HG03442 (cell line): ENCODE results near the gene FNBP1L.
"Not testable (repeated sequence)": the region's sequence is repeated elsewhere in the genome, so short reads cannot be mapped to it uniquely, and the experiment has no call there.

Source experiments
- ATAC-seq: cut with Tn5 transposase; IDR thresholded peaks from one replicate; pipeline ENCODE4 v1.9.1; 2021; ENCODE audit warnings: mild to moderate bottlenecking, moderate library complexity; ENCODE audit not compliant: unreplicated experiment

Gene FNBP1L

DNA sequence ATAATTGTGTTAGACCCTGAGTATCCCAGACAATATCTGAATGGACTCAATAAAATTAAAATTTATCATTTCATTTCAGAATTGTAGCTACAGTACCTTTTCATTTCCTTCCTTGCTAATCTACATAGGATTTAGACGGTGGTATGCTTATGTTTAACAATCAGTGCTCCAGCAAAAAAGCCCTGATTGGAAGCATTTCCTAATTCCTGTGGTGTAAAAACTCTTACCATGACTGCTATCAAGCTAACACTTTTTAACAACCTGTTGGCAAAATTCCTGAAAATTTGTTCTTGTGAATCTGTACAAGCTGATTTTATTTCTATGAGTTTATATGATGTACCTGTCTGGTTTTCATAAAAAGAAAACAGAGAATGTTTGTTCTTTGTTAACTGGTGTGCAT, 5.2 kb upstream of the FNBP1L start:
- ATAC-seq, result no peak

DNA sequence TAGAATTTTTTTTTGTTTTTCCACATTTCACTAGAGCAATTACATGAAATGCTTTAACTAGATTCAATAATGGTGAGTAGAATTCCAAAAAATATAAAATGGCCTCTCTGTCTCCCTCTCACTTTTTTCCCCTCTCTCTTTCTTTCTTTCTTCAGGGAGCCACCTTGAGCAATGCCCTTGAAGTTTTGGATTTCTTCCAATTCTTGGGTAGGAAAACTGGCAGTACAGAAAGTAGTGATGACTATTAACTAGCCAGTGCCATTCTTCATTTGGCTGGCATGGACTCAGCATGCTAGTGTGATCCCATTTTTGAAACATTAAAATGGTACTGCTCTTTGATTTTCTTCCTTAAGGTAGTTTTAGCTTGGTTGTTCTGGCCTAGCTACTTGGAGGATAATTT, 4.5 kb upstream of the FNBP1L start:
- no peak for ATAC-seq

DNA sequence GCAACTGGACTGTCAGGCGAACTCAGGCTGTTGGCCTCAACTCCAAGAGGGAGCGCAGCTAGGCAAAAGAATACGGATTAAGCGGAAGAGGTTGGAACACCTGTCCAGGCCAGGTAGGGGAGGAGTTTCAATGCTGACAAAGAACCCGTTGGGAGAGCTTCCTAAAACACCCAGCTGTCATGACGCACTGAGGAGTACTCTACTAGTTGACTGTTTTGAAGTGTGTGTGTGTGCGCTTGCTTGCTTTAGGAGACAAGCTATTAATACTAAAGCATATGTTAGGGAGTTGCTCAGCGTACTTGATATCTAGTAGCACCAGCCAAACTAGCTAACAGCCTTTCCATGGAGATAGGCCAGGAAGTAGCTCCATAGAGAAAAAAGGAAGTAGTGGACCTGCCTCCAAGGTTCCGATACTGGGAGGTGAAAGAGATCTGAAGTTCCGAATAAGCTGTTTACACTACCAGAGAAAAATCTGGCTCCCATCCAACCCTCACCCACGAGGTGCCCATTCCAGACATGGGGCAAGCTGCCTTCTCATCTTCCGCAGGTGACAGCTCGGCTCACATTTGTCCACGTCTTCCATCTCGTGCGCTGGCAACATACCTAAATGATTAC, 974 bp upstream of the FNBP1L start:
- no peak for ATAC-seq

GRCh38 chr1:93448292-93448982, 519 bp downstream of the FNBP1L start:
- no peak for ATAC-seq

DNA sequence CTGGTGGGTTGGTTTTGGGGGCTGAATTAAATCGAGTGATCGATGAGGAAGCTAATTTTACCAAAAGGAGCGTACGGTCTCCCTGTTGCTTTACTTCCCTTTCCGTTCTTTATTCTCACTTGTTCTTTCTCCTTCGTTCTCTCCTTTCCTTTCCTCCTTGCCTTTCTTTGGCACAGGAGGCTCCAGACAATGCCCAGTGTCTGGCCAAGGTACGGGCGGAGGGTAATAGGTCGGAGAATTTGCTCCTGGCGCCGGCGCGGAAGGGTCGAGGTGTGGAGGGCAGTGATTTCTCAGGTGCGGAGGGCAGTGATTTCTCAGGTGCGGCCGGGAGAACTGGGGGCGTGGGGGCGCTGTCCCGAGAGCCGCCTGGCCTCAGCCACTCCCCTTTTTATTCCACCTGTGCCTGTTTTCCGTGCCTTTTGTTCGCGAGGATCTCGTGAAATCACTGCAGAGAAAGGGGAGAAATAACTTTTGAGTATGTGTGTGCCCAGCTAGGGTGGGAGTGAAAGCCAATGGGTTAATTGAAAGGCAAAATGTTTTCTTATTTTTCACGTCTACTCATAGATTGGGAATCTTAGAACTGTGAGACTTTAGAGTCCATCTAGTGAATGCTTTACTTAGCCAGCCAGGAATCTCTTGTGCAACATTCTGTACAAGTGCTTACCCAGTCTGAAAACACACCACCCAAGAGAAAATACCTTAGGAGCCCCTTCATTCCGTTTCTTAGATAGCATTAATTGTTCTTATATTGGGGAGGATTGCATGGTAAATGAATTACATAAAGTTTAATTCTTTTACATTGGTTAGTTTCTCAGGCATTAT, 1.3 kb downstream of the FNBP1L start:
- ATAC-seq, result no peak

- ATAC-seq, result no peak
These were observed 2.4 kb downstream of the FNBP1L start for GRCh38 chr1:93450321-93450720.

- ATAC-seq, result no peak
These were observed 6.0 kb downstream of the FNBP1L start for GRCh38 chr1:93453911-93454310.

- ATAC-seq, result no peak
These were observed 11.2 kb downstream of the FNBP1L start for GRCh38 chr1:93459126-93459525.

GRCh38 chr1:93461236-93461635, 13.3 kb downstream of the FNBP1L start:
- ATAC-seq, result no peak

GRCh38 chr1:93463960-93464359, 16.0 kb downstream of the FNBP1L start:
- no peak for ATAC-seq

GRCh38 chr1:93465371-93466082, 17.6 kb downstream of the FNBP1L start:
- ATAC-seq, result not testable (repeated sequence)

DNA sequence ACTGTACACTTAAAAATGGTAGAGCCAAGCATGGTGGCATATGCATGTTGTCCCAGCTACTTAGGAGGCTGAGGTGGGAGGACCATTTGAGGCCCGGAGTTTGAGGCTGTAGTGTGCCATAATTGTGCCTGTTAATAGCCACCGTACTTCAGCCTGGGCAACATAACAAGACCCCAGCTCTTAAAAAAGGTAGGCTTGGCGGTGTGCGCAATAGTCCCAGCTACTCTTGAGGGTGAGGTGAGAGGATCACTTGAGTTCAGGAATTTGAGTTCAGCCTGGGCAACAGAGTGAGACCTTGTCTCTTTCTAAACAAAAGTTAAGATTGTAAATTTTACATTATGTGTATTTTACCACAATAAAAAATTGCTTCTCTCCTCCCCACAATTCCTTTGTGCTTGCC, 19.7 kb downstream of the FNBP1L start:
- ATAC-seq, result no peak

DNA sequence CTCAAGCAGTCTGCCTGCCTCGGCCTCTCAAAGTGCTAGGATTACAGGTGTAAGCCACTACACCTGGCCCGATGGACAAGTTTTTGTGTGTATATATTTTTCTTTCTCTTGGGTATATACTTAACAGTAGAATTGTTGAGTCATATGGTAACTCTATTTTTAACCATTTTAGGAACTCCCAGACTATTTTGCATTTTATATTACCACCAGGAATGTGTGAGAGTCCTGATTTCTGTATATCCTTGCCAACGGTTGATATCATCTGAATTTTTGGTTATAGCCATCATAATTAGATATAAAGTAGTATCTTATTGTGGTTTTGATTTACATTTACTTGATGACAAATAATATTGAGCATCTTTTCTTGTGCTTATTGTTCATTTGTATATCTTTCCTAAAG, 20.7 kb downstream of the FNBP1L start:
- no peak for ATAC-seq

DNA sequence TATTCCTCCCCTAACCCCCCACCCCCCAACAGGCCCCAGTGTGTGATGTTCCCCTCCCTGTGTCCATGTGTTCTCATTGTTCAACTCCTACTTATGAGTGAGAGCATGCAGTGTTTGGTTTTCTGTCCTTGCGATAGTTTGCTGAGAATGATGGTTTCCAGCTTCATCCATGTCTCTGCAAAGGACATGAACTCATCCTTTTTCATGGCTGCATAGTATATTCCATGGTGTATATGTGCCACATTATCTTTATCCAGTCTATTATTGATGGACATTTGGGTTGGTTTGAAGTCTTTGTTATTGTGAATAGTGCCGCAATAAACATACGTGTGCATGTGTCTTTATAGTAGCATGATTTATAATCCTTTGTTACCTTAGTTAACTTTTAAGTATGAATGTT, 21.3 kb downstream of the FNBP1L start:
- not testable (repeated sequence) for ATAC-seq

DNA sequence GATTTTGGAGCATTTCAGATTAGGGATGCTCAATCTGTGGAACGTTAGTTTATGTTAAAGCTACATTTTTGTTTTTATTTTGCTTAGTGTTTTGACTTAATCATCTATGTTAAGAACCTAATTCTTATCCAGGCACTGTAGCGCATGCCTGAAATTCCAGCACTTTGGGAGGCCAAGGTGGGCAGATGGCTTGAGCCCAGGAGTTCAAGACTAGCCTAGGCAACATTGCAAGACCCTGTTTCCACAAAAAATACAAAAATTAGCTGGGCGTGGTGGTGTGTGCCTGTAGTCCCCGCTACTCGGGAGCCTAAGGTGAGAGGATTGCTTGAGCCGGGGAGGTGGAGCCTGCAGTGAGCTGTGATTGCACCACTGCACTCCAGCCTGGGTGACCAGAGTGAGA, 23.4 kb downstream of the FNBP1L start:
- ATAC-seq, result no peak

DNA sequence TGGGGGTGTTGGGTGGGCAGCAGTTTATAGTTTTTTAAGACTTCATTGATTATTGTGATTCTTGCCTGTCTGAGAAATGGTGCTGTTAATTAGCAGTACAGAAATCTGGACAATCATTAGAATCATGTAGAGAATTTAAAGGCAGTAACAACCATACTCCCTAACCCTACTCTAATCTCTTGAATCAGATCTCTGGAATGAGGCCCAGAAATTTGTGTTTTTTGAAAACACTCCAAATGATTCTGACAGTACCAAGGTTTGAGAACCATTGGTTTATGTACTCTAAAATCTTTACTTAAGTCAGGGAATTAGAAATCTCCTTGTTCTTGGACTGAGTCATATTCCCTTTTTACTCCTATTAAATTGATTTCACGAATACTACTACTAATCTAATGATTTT, 24.0 kb downstream of the FNBP1L start:
- no peak for ATAC-seq

DNA sequence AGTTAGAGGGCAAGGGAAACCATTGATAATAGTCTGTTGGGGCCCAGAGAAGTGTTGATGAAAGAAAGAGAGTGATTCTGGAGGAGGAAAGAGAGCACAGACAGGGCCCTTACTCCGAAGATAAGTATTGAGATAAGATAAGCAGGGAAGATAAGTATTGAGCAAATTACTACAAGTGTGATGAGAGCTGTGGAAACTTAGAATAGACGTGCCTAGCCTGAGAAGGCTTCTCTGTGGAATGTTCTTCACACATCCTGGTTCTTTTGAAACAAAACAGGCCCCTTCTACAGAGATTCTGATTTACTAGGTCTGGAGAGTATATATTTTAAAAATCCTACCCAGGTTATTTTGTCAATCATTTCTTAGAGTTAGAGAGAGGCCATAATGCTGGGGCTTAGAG, 26.4 kb downstream of the FNBP1L start:
- no peak for ATAC-seq

- no peak for ATAC-seq
These were observed 27.8 kb downstream of the FNBP1L start for GRCh38 chr1:93475681-93476080.

DNA sequence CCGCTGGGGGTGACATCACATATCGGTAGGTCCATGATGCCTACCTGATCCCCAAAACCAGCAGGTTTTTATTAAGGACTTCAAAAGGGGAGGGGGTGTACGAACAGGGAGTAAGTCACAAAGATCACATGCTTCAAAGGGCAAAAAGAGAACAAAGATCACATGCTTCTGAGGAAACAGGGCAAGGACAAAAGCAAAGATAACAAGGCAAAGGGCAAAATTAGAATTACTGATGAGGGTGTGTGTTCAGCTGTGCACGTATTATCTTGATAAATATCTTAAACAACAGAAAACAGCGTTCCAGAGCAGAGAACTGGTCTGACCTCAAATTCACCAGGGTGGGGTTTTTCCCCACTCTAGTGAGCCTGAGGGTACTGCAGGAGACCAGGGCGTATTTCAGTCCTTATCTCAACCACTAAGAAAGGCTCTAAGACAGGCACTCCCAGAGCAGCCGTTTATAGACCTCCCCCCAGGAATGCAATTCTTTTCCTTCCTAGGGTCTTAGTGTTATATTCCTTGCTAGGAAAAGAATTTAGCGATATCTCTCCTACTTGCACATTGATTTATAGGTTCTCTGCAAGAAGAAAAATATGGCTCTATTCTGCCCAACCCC, 31.3 kb downstream of the FNBP1L start:
- ATAC-seq, result not testable (repeated sequence)

DNA sequence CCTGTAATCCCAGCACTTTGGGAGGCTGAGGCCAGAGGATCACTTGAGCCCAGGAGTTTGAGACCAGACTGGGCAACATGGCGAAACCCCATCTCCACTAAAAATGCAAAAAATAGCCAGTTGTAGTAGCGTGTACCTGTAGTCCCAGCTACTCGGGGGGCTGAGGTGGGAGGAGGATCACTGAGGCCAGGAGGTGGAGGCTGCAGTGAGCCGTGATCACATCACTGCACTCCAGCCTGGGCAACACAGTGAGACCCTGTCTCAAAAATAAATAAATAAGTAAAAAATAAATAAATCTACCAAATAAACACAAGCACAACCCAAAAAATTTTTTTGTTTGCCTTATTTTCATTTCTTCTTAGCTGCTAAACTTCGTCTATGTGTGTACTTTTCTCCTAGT, 34.0 kb downstream of the FNBP1L start:
- ATAC-seq, result not testable (repeated sequence)

GRCh38 chr1:93483200-93483599, 35.3 kb downstream of the FNBP1L start:
- ATAC-seq, result no peak
